Progenitor cell of endocrine pancreas (in vitro differentiated cells): ENCODE data around the gene GP1BB. TPM values are rescaled to one million over a fixed set of nuclear protein-coding genes. Genes with fewer than 3 reads are reported as not detected.

ENCODE experiments used
- DNase-seq: peaks from one replicate; pipeline ENCODE4 v3.0.0; 2021; ENCODE audit warnings: low spot score; ENCODE audit not compliant: unreplicated experiment
- H3K27ac Mint-ChIP-seq: 2 replicates; pipeline ENCODE4 v1.8.0; 2021; ENCODE audit warnings: mild to moderate bottlenecking, moderate library complexity, mixed read lengths
- H3K27me3 Mint-ChIP-seq: 2 replicates; pipeline ENCODE4 v1.8.0; 2021; ENCODE audit warnings: mixed read lengths
- H3K36me3 Mint-ChIP-seq: 2 replicates; pipeline ENCODE4 v1.8.0; 2022; ENCODE audit warnings: mixed read lengths; ENCODE audit not compliant: insufficient read depth
- H3K4me1 Mint-ChIP-seq: 2 replicates; pipeline ENCODE4 v1.8.0; 2021; ENCODE audit warnings: low read depth, mixed read lengths
- H3K4me3 Mint-ChIP-seq: 2 replicates; pipeline ENCODE4 v1.8.0; 2021; ENCODE audit warnings: low read depth, mild to moderate bottlenecking, moderate library complexity, mixed read lengths
- H3K9me3 Mint-ChIP-seq: 2 replicates; pipeline ENCODE4 v1.8.0; 2021; ENCODE audit warnings: low read depth, mixed read lengths
- total RNA-seq: library from RNA; stranded (reverse); gene quantifications from 2 replicates; pipeline ENCODE4 v1.2.1, GENCODE V29; 2021
- TF ChIP-seq, protein P1 (sequence below): fragments of 200-600 bp; sonication (generic); IDR thresholded peaks from one replicate; pipeline ENCODE4 v1.5.0; 2021; ENCODE audit warnings: antibody characterized with exemption, mild to moderate bottlenecking; ENCODE audit not compliant: unreplicated experiment

GP1BB gene
- total RNA-seq, 1 donor from 2014 or later = 7.7 TPM

DNA sequence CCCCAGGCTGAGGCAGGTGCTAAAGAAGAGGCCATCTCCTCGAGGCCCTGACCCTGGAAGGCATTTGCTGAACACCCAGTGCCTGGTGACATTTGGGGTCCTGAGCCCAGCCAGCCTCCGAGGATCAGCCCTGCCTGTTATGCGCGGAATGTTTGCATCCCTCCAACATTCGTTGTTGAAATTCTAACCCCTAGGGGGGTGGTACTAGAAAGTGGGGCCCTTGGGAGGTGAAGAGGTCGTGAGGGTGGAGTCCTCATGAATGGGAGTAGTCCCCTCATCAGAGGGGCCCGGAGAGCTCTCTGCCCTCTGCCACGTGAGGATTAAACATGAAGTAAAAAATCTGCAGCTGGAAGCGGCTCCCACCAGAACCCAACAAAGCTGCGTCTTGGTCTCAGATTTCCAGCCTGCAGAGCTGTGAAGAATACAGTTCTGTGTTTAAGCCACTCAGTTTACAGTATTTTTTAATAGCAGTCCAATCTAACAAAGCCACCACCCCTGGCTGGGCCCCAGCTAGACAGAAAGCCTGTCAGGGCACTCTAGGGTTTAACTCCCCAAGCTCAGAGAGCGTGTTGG, 44.3 kb upstream of the GP1BB start:
- Mint-ChIP-seq H3K27ac (no peak overlapping the region), H3K27me3 (peaks cover 33% of the 10 kb centered on the region), H3K9me3 (peaks cover 1% of the 10 kb centered on the region), H3K36me3 (no peaks in the 10 kb centered on the region), H3K4me3 (no peak overlapping the region), H3K4me1 (no peaks in the 10 kb centered on the region)
- TF ChIP-seq, protein P1, sequence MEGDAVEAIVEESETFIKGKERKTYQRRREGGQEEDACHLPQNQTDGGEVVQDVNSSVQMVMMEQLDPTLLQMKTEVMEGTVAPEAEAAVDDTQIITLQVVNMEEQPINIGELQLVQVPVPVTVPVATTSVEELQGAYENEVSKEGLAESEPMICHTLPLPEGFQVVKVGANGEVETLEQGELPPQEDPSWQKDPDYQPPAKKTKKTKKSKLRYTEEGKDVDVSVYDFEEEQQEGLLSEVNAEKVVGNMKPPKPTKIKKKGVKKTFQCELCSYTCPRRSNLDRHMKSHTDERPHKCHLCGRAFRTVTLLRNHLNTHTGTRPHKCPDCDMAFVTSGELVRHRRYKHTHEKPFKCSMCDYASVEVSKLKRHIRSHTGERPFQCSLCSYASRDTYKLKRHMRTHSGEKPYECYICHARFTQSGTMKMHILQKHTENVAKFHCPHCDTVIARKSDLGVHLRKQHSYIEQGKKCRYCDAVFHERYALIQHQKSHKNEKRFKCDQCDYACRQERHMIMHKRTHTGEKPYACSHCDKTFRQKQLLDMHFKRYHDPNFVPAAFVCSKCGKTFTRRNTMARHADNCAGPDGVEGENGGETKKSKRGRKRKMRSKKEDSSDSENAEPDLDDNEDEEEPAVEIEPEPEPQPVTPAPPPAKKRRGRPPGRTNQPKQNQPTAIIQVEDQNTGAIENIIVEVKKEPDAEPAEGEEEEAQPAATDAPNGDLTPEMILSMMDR = no peak
- no peak for DNase-seq

DNA sequence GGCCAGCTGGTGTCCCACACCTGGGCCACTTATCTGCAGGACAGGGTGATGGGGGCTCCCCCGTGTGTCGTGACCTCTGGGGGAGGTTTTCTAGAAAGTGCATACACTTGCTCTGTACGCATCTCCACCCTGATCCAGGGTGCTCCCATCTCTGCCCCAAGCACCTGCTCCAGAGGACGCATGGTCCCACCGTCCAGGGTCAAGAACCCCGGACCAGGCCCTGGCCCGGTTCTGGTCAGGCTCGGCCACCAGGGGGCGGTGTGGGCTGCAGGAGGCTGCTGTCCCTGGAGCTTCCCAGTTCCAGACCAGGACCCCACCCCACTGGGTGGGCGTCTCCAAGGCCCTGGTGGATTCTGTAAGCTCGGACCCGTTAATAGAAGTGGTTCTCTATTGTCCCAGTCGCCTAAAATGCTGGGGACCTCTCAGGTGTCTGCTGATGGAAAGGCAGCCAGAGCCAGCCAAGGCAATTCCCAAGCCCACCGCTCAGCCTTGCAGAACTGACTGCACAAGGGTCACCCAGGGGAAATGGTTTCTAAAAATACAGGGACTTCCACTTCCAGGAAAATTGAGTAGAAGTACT, 43.7 kb upstream of the GP1BB start:
- H3K9me3 Mint-ChIP-seq = peaks cover 3% of the 10 kb centered on the region
- DNase-seq = no peak
- peaks cover 30% of the 10 kb centered on the region for H3K27me3 Mint-ChIP-seq
- TF ChIP-seq, protein P1 = peak; percentile 70
- H3K4me3 Mint-ChIP-seq = no peak overlapping the region
- no peaks in the 10 kb centered on the region for H3K36me3 Mint-ChIP-seq
- no peaks in the 10 kb centered on the region for H3K4me1 Mint-ChIP-seq
- H3K27ac Mint-ChIP-seq = no peak overlapping the region

DNA sequence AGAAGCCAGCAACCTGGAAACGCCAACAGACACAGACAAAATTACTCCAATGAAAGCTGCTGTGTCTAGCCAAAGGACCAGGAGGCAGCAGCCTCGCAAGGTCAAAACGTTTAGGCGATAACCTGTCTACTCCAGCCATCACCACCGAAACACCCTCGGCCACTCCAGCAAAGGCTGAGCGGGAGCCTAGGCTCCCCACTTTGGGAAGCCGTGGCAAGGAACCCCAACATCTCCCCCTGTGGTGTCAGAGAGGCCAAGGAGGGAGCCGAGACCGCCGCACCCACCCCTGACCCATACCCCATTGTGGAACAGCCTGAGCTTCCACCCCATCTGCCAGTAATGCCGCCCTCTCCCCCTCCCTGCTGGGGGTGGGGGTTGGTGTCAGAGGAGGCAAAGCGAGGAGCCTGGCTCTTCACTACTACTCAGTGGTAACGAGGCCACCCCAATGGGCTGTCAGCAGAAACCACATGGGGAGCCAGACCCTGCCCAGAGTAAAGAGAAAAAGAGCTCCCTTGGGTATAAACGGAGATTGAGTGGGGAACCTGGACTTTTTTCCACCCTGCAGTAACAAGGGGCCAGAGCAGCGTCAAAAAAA, 43.0 kb upstream of the GP1BB start:
- Mint-ChIP-seq H3K36me3 (no peaks in the 10 kb centered on the region), H3K4me1 (no peaks in the 10 kb centered on the region), H3K4me3 (no peak overlapping the region), H3K27ac (no peak overlapping the region), H3K27me3 (peaks cover 26% of the 10 kb centered on the region), H3K9me3 (peaks cover 3% of the 10 kb centered on the region)
- DNase-seq = no peak
- TF ChIP-seq, protein P1 = no peak

DNA sequence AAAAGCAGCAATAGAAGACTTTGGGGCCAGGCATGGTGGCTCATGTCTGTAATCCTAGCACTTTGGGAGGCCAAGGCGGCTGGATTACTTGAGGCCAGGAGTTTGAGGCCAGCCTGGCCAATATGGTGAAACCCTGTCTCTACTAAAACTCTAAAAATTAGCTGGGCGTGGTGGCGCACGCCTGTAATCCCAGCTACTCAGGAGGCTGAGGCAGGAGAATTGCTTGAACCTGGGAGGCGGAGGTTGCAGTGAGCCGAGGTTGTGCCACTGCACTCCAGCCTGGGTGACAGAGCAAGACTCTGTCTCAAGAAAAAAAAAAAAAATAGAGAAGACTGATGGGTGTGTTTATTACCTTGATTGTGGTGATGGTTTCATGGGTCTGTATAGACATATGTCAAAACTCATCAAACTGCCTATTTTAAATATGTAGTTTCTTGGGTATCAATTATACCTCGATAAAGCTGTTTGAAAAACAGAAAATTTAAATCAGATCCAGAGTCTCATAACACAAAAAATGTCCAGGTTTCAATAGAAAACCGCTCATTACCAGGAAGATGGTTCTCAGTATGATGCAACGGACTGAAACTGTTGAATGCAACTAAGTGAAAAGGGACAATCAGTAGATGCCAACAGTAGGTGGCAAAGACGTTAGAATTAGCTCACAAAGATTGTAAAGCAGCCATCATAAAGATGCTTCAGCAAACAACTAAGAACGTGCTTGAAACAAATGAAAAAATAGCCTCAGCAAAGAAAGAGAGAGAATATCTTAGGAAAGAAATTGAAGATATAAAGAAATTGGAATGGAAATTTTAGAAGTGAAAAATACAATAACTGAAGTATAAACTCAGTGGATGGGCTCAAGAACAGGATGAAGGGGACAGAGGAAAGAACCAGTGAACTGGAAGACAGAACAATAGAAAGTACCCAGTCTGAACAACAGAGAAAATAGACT, 42.2 kb upstream of the GP1BB start:
- Mint-ChIP-seq H3K4me1 (no peaks in the 10 kb centered on the region), H3K36me3 (no peaks in the 10 kb centered on the region), H3K27me3 (peaks cover 25% of the 10 kb centered on the region), H3K4me3 (no peak overlapping the region), H3K9me3 (peaks cover 5% of the 10 kb centered on the region), H3K27ac (peak overlapping the region; percentile 39)
- no peak for DNase-seq
- TF ChIP-seq, protein P1 = no peak

DNA sequence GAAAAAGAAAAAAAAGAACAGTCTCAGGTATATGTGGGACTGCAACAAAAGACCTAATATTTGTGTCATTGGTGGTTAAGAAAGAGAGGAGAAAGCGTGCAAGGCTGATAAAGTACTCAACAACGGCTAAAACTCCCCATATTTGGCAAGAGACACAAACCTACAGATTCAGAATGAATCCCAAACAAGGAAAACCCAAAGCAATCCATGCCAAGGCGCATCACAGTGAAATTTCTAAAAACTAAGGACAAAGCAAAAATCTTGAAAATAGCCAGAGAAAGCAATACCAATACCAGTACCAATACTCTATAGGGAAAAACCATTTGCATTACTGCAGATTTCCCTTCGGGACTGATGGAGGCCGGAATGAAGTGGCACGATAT, 41.5 kb upstream of the GP1BB start:
- no peak for DNase-seq
- Mint-ChIP-seq H3K36me3 (no peaks in the 10 kb centered on the region), H3K4me3 (no peak overlapping the region), H3K27me3 (peaks cover 27% of the 10 kb centered on the region), H3K9me3 (peaks cover 7% of the 10 kb centered on the region), H3K27ac (no peak overlapping the region), H3K4me1 (no peaks in the 10 kb centered on the region)
- TF ChIP-seq, protein P1 = no peak
